ENCODE measurements around the gene AKNA.
"Not testable (repeated sequence)": the region's sequence is repeated elsewhere in the genome, so short reads cannot be mapped to it uniquely, and the experiment has no call there.

The AKNA gene

DNA sequence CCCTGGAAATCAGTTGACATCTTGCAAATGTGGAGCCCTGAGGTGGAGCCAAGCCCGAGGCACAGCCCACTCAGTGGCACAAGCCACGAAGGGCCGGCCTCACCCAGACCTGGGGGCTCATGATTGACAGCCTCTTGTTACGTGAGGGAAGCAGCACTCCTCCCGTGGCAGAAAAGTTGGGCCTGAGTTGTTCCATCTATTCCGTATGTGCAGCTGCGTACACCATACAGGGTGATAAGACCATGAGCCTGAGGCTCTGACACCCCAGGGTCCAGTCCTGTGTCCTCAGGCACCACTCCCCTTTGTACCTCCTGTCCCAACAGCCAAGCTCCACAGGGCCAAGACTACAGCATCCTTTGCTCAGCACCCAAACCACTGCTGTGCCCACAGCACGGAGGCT, 60.0 kb downstream of the AKNA start:
- Histone ChIP-seq H3K4me1 (no peaks in the 10 kb centered on the region), H3K9me3 (no peaks in the 10 kb centered on the region), H3K27me3 (no peaks in the 10 kb centered on the region), H3K4me3 (ENCODE audit: low read depth, low read length) (no peak overlapping the region), H3K36me3 (no peaks in the 10 kb centered on the region)
- no peak for DNase-seq
- TF ChIP-seq, protein P1, sequence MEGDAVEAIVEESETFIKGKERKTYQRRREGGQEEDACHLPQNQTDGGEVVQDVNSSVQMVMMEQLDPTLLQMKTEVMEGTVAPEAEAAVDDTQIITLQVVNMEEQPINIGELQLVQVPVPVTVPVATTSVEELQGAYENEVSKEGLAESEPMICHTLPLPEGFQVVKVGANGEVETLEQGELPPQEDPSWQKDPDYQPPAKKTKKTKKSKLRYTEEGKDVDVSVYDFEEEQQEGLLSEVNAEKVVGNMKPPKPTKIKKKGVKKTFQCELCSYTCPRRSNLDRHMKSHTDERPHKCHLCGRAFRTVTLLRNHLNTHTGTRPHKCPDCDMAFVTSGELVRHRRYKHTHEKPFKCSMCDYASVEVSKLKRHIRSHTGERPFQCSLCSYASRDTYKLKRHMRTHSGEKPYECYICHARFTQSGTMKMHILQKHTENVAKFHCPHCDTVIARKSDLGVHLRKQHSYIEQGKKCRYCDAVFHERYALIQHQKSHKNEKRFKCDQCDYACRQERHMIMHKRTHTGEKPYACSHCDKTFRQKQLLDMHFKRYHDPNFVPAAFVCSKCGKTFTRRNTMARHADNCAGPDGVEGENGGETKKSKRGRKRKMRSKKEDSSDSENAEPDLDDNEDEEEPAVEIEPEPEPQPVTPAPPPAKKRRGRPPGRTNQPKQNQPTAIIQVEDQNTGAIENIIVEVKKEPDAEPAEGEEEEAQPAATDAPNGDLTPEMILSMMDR (IDR thresholded peaks at IDR 0.05; ENCODE audit: low read depth, low read length): no peak

DNA sequence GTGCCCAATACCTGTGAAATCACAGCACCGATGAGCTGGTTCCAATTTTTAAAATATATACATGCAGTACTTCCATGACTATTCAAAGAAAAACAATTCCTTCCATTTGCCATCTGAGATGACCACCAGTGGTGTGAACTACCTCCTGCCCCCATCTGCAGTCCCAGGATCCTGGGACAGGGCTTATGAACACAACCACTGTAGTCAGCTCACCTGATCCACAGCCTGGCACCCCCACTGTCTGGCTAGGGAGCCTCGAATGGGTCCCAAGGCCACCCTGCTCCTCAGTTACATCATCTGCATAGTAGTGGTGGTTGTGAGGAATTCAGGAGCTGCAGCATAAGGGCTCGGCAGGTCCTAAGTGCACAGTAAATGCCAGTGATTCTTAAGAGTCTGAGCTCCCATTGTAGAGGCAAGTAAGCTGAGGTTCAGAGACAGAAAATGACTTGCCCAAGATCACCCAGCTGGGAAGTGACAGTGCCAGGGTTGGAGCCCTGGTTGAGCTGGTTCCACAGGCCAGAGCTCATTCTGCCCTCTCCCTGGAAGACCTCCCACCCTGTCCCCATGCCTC, 62.0 kb downstream of the AKNA start:
- not testable (repeated sequence) for DNase-seq; H3K9me3 ChIP-seq; H3K4me3 ChIP-seq (ENCODE audit: low read depth, low read length); H3K36me3 ChIP-seq; H3K27me3 ChIP-seq; H3K4me1 ChIP-seq

DNA sequence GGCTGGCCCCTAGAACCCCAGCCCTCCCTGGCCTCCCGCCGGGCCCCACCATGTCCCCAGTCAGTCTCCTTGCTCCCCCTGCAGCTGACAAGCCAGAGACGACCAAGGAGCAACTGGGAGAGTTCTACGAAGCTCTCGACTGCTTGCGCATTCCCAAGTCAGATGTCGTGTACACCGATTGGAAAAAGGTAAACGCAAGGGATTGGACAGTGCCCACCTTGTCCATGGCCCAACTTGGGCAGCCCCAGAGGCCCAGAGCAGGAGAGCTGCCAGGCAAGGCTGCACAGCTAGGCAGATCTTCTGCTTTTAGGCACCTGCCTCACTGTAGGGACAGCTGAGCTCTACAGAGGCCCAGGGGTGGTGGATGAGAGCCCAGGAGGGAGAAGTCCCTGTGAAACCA, 62.8 kb downstream of the AKNA start:
- H3K9me3 ChIP-seq; H3K4me1 ChIP-seq; H3K27me3 ChIP-seq; H3K36me3 ChIP-seq; DNase-seq; H3K4me3 ChIP-seq (ENCODE audit: low read depth, low read length): not testable (repeated sequence)

DNA sequence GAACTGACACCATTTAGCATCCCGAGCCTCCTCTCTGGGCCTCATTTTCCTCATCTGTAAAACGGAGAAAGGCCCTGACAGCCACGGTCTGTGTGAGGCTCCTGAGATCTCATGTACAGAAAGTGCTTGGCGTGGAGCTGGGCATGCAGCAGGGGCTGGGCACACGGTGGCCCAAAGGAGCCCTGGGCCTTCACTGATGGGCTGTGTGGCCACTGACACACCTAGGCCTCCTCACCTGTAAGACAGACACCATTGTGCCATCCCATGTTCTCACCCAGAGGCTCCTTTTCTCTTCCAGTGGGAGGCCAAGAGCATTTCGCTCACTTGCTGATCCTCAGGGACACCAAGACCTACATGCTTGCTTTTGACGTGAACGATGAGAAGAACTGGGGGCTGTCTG, 63.3 kb downstream of the AKNA start:
- Histone ChIP-seq H3K4me3 (ENCODE audit: low read depth, low read length) (no peak overlapping the region), H3K27me3 (no peaks in the 10 kb centered on the region), H3K9me3 (no peaks in the 10 kb centered on the region), H3K4me1 (no peaks in the 10 kb centered on the region), H3K36me3 (no peaks in the 10 kb centered on the region)
- TF ChIP-seq, protein P1 (IDR thresholded peaks at IDR 0.05; ENCODE audit: low read depth, low read length): no peak
- no peak for DNase-seq

DNA sequence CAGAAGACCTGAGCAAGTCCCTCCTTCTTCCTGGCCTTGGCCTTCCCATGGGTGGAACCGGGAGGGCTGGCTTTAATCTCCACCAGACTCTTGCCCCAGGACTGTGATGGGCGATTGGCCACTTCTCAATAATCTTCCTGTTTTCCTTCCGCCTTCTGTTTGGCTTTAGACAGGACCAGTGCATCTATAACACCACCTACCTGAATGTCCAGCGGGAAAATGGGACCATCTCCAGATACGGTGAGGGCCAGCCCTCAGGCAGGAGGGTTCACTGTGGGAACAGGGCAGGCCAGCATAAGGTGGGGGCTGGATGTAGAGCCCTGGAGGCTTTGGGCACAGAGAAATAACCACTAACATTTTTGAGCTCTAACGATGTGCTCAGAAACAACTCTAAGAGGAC, 63.9 kb downstream of the AKNA start:
- DNase-seq; H3K4me1 ChIP-seq; H3K36me3 ChIP-seq; H3K27me3 ChIP-seq; H3K4me3 ChIP-seq (ENCODE audit: low read depth, low read length); H3K9me3 ChIP-seq: not testable (repeated sequence)

DNA sequence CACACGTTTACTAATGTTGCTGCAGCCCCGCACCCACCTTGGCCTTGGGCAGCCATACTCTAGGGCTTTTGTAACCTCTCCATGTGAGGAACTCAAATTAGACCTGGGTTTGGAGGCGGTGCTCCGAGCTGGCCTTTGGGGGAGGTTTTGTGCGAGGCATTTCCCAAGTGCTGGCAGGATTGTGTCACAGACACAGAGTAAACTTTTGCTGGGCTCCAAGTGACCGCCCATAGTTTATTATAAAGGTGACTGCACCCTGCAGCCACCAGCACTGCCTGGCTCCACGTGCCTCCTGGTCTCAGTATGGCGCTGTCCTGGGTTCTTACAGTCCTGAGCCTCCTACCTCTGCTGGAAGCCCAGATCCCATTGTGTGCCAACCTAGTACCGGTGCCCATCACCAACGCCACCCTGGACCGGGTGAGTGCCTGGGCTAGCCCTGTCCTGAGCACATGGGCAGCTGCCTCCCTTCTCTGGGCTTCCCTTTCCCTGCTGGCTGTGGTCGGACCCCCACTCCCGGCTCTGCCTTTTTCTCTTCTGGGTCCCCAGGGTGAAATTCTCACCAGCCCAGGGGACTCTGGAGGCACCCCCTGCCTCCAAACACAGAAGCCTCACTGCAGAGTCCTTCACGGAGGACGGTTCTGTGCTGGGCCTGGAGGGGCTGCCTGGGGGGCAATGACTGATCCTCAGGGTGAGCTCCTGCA, 64.8 kb downstream of the AKNA start, which contains the start of gene ORM1:
Gene ORM1 (plus strand): TSS at position 268 of the 701 bp plus-strand sequence. CDS start 36 bp downstream, at position 304.
- DNase-seq; H3K4me3 ChIP-seq (ENCODE audit: low read depth, low read length): not testable (repeated sequence)

DNA sequence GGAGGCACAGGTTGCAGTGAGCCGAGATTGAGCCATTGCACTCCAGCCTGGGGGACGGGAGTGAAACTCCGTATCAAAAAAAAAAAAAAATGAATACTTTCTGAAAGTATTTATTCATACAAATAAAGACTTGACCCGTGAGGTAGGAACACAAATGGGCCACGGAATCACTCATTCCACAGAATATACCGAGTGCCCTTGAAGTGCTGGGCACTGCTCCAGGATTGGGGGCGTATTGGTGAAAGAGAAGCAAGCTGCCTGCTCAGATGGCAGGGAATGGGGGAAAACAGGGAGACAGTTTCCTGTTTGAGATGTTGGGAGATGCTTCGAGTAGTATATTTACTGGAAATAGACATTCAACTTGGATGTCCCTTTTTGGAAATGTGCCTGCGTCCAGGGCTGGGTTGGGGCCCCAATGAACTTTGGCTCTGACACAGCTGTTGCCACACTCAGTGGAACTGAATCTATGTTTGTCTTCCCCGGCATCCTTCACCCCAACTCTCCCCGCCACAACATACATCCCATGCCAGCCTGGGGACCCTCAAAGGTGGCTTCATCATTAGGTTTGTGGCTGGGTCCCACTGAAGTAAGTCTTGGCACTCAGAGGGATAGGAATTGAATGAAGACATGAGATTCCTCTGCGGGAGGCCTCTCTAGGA, 65.5 kb downstream of the AKNA start:
- not testable (repeated sequence) for H3K36me3 ChIP-seq; H3K4me3 ChIP-seq (ENCODE audit: low read depth, low read length); H3K4me1 ChIP-seq; DNase-seq; H3K9me3 ChIP-seq; H3K27me3 ChIP-seq

More for the DNA sequence above, 64.8 kb downstream of the AKNA start, which contains the start of gene ORM1:
- H3K9me3 ChIP-seq, H3K27me3 ChIP-seq, H3K36me3 ChIP-seq, H3K4me1 ChIP-seq: not testable (repeated sequence)

DNA sequence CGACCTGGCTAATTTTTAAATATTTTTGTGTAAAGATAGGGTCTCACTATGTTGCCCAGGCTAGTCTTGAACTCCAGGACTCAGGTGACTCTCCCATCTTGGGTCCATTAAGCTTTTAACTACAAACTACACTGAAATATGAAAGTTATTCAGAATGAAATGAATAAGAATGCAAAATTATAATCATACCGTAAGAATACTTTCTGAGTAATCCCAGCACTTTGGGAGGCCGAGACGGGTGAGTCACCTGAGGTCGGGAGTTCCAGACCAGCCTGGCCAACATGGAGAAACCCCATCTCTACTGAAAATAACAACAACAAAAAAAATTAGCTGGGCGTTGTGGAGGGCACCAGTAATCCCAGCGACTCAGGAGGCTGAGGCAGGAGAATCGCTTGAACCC, 66.0 kb downstream of the AKNA start:
- Histone ChIP-seq H3K4me3 (ENCODE audit: low read depth, low read length) (no peak overlapping the region), H3K4me1 (no peaks in the 10 kb centered on the region), H3K36me3 (no peaks in the 10 kb centered on the region), H3K27me3 (no peaks in the 10 kb centered on the region), H3K9me3 (no peaks in the 10 kb centered on the region)
- TF ChIP-seq, protein P1 (IDR thresholded peaks at IDR 0.05; ENCODE audit: low read depth, low read length): no peak
- no peak for DNase-seq

DNA sequence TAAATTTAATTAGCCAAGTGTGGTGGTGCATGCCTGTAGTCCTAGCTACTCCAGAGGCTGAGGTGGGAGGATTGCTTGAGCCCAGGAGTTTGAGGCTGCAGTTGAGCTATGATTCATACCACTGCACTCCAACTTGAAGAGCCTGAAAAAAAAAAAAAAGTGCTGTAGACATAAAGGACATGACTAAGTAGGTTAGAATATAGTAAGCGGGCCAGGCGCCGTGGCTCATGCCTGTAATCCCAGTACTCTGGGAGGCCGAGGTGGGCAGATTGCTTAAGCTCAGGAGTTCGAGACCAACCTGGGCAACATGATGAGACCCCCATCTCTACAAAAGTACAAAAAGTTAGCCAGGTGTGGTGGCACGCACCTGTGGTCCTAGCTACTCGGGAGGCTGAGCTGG, 67.1 kb downstream of the AKNA start:
- not testable (repeated sequence) for H3K27me3 ChIP-seq; DNase-seq; H3K4me3 ChIP-seq (ENCODE audit: low read depth, low read length); H3K9me3 ChIP-seq; H3K4me1 ChIP-seq; H3K36me3 ChIP-seq

Measured in BE2C (cell line).